ENCODE measurements around the gene DLGAP1.

Gene DLGAP1

DNA sequence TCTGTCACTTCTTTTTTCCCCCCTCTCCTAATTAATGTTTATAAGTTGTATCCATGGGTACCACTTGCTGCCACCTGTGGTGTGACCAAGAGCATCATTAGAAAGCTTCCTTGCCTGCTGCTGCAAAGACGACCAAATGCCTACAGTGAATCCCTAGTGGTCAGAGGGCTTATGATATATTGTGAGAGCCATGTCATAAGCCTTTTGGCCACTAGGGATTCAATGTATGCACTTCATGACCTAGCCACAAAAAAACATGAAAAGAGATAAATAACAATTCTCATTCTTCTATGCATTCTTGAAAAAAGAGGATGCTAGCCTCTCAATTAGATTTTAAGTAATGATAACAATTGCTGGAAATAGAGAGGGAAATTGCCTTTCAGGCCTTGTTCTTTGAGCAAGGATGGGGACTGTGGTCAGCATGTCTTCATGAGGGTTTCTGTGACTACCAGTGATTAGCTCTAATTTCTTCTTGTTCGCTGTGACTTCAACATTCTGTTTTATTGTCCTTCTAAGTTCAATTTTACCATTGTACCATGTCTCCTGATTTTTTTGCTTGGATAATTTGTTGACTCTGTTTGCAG lies 569.8 kb downstream of the DLGAP1 start:
- DNase-seq (ENCODE audit: low read depth) = no peak
- TF ChIP-seq, protein P1, sequence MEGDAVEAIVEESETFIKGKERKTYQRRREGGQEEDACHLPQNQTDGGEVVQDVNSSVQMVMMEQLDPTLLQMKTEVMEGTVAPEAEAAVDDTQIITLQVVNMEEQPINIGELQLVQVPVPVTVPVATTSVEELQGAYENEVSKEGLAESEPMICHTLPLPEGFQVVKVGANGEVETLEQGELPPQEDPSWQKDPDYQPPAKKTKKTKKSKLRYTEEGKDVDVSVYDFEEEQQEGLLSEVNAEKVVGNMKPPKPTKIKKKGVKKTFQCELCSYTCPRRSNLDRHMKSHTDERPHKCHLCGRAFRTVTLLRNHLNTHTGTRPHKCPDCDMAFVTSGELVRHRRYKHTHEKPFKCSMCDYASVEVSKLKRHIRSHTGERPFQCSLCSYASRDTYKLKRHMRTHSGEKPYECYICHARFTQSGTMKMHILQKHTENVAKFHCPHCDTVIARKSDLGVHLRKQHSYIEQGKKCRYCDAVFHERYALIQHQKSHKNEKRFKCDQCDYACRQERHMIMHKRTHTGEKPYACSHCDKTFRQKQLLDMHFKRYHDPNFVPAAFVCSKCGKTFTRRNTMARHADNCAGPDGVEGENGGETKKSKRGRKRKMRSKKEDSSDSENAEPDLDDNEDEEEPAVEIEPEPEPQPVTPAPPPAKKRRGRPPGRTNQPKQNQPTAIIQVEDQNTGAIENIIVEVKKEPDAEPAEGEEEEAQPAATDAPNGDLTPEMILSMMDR (conservative IDR thresholded peaks at IDR 0.05; ENCODE audit: control insufficient read depth, insufficient read depth, low read depth, low read length) = peak; percentile 30

DNA sequence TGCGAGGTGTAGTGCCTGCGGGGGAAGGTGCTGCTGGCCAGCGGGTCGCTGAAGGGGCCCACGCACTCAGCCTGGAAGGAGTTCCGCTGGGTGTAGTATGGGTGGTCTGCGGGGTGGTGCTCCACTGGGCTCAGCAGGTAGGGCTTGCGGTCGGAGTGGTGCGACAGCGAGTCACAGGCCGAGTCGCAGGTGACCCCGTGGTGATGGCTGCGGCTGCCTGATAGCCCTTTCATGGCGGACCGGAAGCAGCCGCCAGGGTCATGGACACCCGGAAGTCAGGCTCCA lies 575.3 kb downstream of the DLGAP1 start:
- H3K4me3 ChIP-seq (ENCODE audit: control insufficient read depth, low read depth, low read length) = no peak overlapping the region
- no peak for DNase-seq (ENCODE audit: low read depth)
- TF ChIP-seq, protein P1 (conservative IDR thresholded peaks at IDR 0.05; ENCODE audit: control insufficient read depth, insufficient read depth, low read depth, low read length) = no peak

More for the DNA sequence above, 569.8 kb downstream of the DLGAP1 start:
- no peak overlapping the region for H3K4me3 ChIP-seq (ENCODE audit: control insufficient read depth, low read depth, low read length)

DNA sequence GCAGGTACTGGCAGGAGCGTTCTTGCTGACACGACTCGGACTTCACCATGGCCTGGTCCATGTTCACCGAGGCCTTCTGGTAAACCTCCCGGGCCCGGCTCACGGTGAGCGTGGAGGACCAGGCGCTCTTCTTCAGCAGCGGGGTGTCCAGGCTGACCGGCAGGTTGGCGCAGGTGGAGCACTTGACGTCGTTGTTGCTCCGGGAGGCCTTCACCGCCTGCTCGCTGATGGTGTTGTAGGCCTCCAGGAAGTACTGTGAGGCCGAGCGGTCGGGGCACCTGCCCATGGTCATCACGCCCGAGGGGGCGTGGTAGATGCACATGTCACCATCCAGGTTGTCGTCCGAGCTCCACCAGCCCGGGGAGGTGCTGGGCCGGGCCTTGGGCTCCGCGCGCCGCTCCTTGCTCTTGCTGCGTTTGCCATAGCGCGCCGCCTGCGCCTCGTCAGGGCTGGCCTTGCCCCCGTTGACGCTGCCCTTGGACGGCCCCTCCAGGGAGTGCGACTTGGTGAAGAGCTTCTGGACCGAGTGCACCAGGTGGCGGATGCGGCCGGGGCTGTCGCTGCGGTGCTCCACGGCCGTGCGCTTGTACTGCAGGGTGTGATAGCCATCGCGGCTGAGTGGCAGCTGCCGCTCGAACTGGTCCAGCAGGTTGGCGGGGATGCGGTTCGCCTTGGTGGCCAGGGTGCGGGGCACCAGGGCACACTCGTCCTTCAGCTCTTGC lies 575.8 kb downstream of the DLGAP1 start:
- no peak overlapping the region for H3K4me3 ChIP-seq (ENCODE audit: control insufficient read depth, low read depth, low read length)
- DNase-seq (ENCODE audit: low read depth) = no peak
- TF ChIP-seq, protein P1 (conservative IDR thresholded peaks at IDR 0.05; ENCODE audit: control insufficient read depth, insufficient read depth, low read depth, low read length) = no peak

DNA sequence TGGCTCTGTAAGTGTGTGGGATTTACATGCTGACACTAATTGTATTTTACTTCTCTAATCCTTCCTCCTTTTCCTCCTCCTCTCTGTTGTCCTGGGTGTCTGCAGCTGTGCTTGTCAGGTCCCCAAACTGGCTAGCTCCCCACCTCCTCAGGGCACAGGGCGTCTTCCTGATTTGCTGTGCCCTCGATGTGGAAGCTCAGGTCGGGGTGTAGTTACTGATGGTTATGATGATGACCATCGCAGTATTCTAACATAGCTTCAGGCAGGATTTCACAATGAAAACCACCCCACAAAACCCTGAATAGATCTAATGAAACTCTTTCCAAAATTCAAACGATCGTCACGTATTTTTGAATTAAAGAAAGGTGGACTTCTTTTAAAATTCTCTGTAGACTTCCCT lies 576.7 kb downstream of the DLGAP1 start:
- H3K4me3 ChIP-seq (ENCODE audit: control insufficient read depth, low read depth, low read length) = no peak overlapping the region
- DNase-seq (ENCODE audit: low read depth) = no peak
- TF ChIP-seq, protein P1 (conservative IDR thresholded peaks at IDR 0.05; ENCODE audit: control insufficient read depth, insufficient read depth, low read depth, low read length) = no peak

DNA sequence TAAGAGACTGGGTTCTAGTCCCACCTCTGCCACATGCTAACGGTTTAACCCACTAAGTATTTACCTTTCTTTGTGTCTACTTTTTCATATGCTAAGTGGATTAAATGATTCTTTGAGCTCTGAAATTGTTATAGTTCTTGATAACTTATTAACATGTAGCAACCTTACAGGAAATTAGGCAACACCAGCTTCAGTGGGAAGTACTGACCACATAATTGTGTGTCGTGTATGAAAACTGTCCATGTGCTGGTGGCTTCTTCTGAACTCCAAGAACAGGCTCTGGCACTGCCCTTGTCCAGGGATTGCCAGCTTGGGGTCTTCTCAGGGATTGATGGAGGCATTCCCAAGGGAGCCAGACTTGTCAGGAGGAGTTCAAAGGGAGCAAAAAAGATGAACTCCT lies 577.4 kb downstream of the DLGAP1 start:
- H3K4me3 ChIP-seq (ENCODE audit: control insufficient read depth, low read depth, low read length) = no peak overlapping the region
- TF ChIP-seq, protein P1 (conservative IDR thresholded peaks at IDR 0.05; ENCODE audit: control insufficient read depth, insufficient read depth, low read depth, low read length) = no peak
- DNase-seq (ENCODE audit: low read depth) = peak; percentile 52

DNA sequence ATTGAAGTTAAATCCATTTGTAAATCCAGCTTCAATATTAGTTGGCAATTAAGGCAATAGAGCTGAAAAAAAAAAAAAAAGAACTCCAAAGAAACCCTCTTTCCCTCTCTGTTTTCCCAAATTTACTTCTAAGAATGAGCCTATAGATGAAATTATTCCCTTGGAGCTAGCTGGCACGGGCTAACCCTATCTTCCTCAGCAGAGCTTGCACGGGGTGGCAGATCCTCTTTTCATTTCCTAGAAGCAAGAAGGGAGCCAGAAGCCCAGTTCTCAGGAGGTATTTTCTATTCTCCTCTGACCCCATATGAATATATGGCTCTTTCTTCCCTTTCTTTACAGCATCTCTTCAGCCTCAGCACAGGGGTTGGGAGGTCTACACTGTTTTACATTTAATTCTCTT lies 579.1 kb downstream of the DLGAP1 start:
- H3K4me3 ChIP-seq (ENCODE audit: control insufficient read depth, low read depth, low read length) = no peak overlapping the region
- TF ChIP-seq, protein P1 (conservative IDR thresholded peaks at IDR 0.05; ENCODE audit: control insufficient read depth, insufficient read depth, low read depth, low read length) = no peak
- DNase-seq (ENCODE audit: low read depth) = no peak
